ENCODE measurements around the gene ADNP.

Gene ADNP

GRCh38 chr20:50932016-50932485 lies 814 bp upstream of the ADNP start:
- DNase-seq = no peak

GRCh38 chr20:50930976-50931305 lies 296 bp downstream of the ADNP start:
- DNase-seq = no peak

- no peak for DNase-seq
These were observed 880 bp downstream of the ADNP start for GRCh38 chr20:50930139-50930975.

GRCh38 chr20:50929299-50930138 lies 1.7 kb downstream of the ADNP start:
- peak; percentile 96 for DNase-seq

GRCh38 chr20:50928469-50928868 lies 2.8 kb downstream of the ADNP start:
- DNase-seq = no peak

GRCh38 chr20:50926530-50926929 lies 4.7 kb downstream of the ADNP start:
- no peak for DNase-seq

GRCh38 chr20:50924261-50924920 lies 6.8 kb downstream of the ADNP start:
- DNase-seq = no peak

GRCh38 chr20:50921803-50922501 lies 9.3 kb downstream of the ADNP start:
- DNase-seq = no peak

- no peak for DNase-seq
These were observed 10.2 kb downstream of the ADNP start for GRCh38 chr20:50920997-50921396.

- DNase-seq = no peak
These were observed 11.7 kb downstream of the ADNP start for GRCh38 chr20:50919567-50919966.

GRCh38 chr20:50918403-50918802 lies 12.8 kb downstream of the ADNP start:
- DNase-seq = no peak

GRCh38 chr20:50916934-50917333 lies 14.3 kb downstream of the ADNP start:
- DNase-seq = no peak

- DNase-seq = peak; percentile 45
These were observed 15.0 kb downstream of the ADNP start for GRCh38 chr20:50916257-50916656.

- peak; percentile 38 for DNase-seq
These were observed 15.8 kb downstream of the ADNP start for GRCh38 chr20:50915424-50915823.

- DNase-seq = peak; percentile 71
These were observed 17.4 kb downstream of the ADNP start for GRCh38 chr20:50913690-50914375.

- DNase-seq = no peak
These were observed 19.5 kb downstream of the ADNP start for GRCh38 chr20:50911716-50912115.

GRCh38 chr20:50911030-50911429 lies 20.2 kb downstream of the ADNP start:
- peak; percentile 90 for DNase-seq

- no peak for DNase-seq
These were observed 21.8 kb downstream of the ADNP start for GRCh38 chr20:50909413-50909812.

GRCh38 chr20:50904067-50904570 lies 27.1 kb downstream of the ADNP start:
- no peak for DNase-seq

- DNase-seq = no peak
These were observed 27.7 kb downstream of the ADNP start for GRCh38 chr20:50903353-50904051.

GRCh38 chr20:50901301-50901700 lies 29.9 kb downstream of the ADNP start:
- no peak for DNase-seq

Data from fibroblast of skin of scalp (primary cell).